Muscle of arm (tissue), 12 donors: ENCODE data around the gene GPHN. TPM values are rescaled to one million over a fixed set of nuclear protein-coding genes. Genes with fewer than 3 reads are reported as not detected.

Source experiments
- DNase-seq: peaks from one replicate; pipeline ENCODE4 v3.0.0-alpha.2; 2013
- polyA plus RNA-seq, 12 donors: library from polyadenylated mRNA; unstranded; fragments of 120-200 nt; gene quantifications; one replicate each; pipeline ENCODE4 v1.2.1, GENCODE V29; 2013; ENCODE audit not compliant: insufficient read length in 12 of 12

The GPHN gene
- polyA plus RNA-seq, 12 donors, result 6.3 to 20.5 (median 17.6) TPM; not detected in 1

- no peak for DNase-seq
Observed at GRCh38 chr14:66920196-66920595, 412.2 kb downstream of the GPHN start.

- DNase-seq, result no peak
Observed at GRCh38 chr14:66923251-66923650, 415.3 kb downstream of the GPHN start.

GRCh38 chr14:66939409-66939808 is 431.5 kb downstream of the GPHN start:
- no peak for DNase-seq

GRCh38 chr14:66944872-66945271 is 436.9 kb downstream of the GPHN start:
- DNase-seq, result peak; percentile 2

- DNase-seq, result no peak
Observed at GRCh38 chr14:66955159-66955558, 447.2 kb downstream of the GPHN start.

- DNase-seq, result no peak
Observed at GRCh38 chr14:66959437-66960050, 451.6 kb downstream of the GPHN start.

GRCh38 chr14:66965831-66966230 is 457.9 kb downstream of the GPHN start:
- no peak for DNase-seq

- DNase-seq, result no peak
Observed at GRCh38 chr14:66972469-66972868, 464.5 kb downstream of the GPHN start.

GRCh38 chr14:66974397-66975025 is 466.6 kb downstream of the GPHN start:
- DNase-seq, result no peak

GRCh38 chr14:66975251-66975650 is 467.3 kb downstream of the GPHN start:
- DNase-seq, result no peak

GRCh38 chr14:66979101-66979974 is 471.4 kb downstream of the GPHN start:
- DNase-seq, result no peak

- no peak for DNase-seq
Observed at GRCh38 chr14:66982247-66982646, 474.3 kb downstream of the GPHN start.

GRCh38 chr14:66992776-66993175 is 484.8 kb downstream of the GPHN start:
- DNase-seq, result no peak

GRCh38 chr14:66993512-66993911 is 485.6 kb downstream of the GPHN start:
- no peak for DNase-seq

GRCh38 chr14:66998013-66998412 is 490.1 kb downstream of the GPHN start:
- no peak for DNase-seq

GRCh38 chr14:66999978-67000377 is 492.0 kb downstream of the GPHN start:
- DNase-seq, result no peak

- DNase-seq, result no peak
Observed at GRCh38 chr14:67002994-67003753, 495.2 kb downstream of the GPHN start.

GRCh38 chr14:67004521-67004920 is 496.6 kb downstream of the GPHN start:
- DNase-seq, result no peak

GRCh38 chr14:67010602-67011001 is 502.7 kb downstream of the GPHN start:
- DNase-seq, result no peak

GRCh38 chr14:67016856-67017255 is 508.9 kb downstream of the GPHN start:
- no peak for DNase-seq

GRCh38 chr14:67018720-67019119 is 510.8 kb downstream of the GPHN start:
- DNase-seq, result no peak

- DNase-seq, result no peak
Observed at GRCh38 chr14:67019796-67020195, 511.8 kb downstream of the GPHN start.
